GM12872 (cell line): Measurements from ENCODE around the gene CLEC4D.
"Not testable (repeated sequence)": the region's sequence is repeated elsewhere in the genome, so short reads cannot be mapped to it uniquely, and the experiment has no call there.

Source experiments
- CTCF ChIP-seq: IDR thresholded peaks from 3 replicates; pipeline ENCODE4 v1.5.1; 2011; ENCODE audit warnings: low read depth, mild to moderate bottlenecking, low read length, moderate library complexity; ENCODE audit not compliant: insufficient read depth

Gene CLEC4D

GRCh38 chr12:8508910-8509841 lies 4.1 kb upstream of the CLEC4D start:
- TF ChIP-seq CTCF = no peak

- no peak for TF ChIP-seq CTCF
These were observed 4.7 kb downstream of the CLEC4D start for GRCh38 chr12:8517971-8518370.

GRCh38 chr12:8519171-8519570 lies 5.9 kb downstream of the CLEC4D start:
- TF ChIP-seq CTCF = no peak

GRCh38 chr12:8527250-8528130 lies 14.2 kb downstream of the CLEC4D start:
- TF ChIP-seq CTCF = no peak

GRCh38 chr12:8532045-8532444 lies 18.7 kb downstream of the CLEC4D start:
- TF ChIP-seq CTCF = no peak

GRCh38 chr12:8537820-8538219 lies 24.5 kb downstream of the CLEC4D start:
- peak; percentile 62 for TF ChIP-seq CTCF

GRCh38 chr12:8540831-8541230 lies 27.5 kb downstream of the CLEC4D start, which contains the start of gene CLEC4E:
Gene CLEC4E (minus strand): TSS chr12:8540905. CDS start chr12:8540797, 108 bp downstream.
- not testable (repeated sequence) for TF ChIP-seq CTCF
